ENCODE measurements around the gene CEP295NL.

The CEP295NL gene

GRCh38 chr17:78903101-78903779 is at the start of gene CEP295NL:
Gene CEP295NL, minus strand, starts transcription at chr17:78903201. Its CDS starts 1,373 bp downstream, at chr17:78901828.
- no peaks in the 10 kb centered on the region for H3K4me1 ChIP-seq
- no peak within 1 kb of the TSS for H3K4me2 ChIP-seq (ENCODE audit: low read length)
- no peak within 1 kb of the TSS for H3K27ac ChIP-seq
- H3K36me3 ChIP-seq (ENCODE audit: control insufficient read depth, insufficient read depth, low read length) = no peaks in the 10 kb centered on the region
- peaks cover 13% of the 10 kb centered on the region for H3K79me2 ChIP-seq
- TF ChIP-seq CTCF (IDR thresholded peaks at IDR 0.05) = no peak
- no peak within 1 kb of the TSS for H3K9ac ChIP-seq
- no peak within 1 kb of the TSS for H3K4me3 ChIP-seq (ENCODE audit: low read depth, low read length)
- no peaks in the 10 kb centered on the region for H3K9me3 ChIP-seq (ENCODE audit: control insufficient read depth, low read length)
- no peak within 1 kb of the TSS for H2AFZ ChIP-seq
- no peaks in the 10 kb centered on the region for H3K27me3 ChIP-seq (ENCODE audit: control insufficient read depth, insufficient read depth, low read length)

- Histone ChIP-seq H3K79me2 (no peaks in the 10 kb centered on the region), H3K27me3 (ENCODE audit: control insufficient read depth, insufficient read depth, low read length) (no peaks in the 10 kb centered on the region), H3K4me2 (ENCODE audit: low read length) (no peak overlapping the region), H3K9ac (no peak overlapping the region), H2AFZ (no peak overlapping the region), H3K4me1 (peaks cover 1% of the 10 kb centered on the region), H3K4me3 (ENCODE audit: low read depth, low read length) (no peak overlapping the region), H3K9me3 (ENCODE audit: control insufficient read depth, low read length) (no peaks in the 10 kb centered on the region), H3K27ac (no peak overlapping the region), H3K36me3 (ENCODE audit: control insufficient read depth, insufficient read depth, low read length) (no peaks in the 10 kb centered on the region)
- TF ChIP-seq CTCF (IDR thresholded peaks at IDR 0.05) = no peak
Observed at GRCh38 chr17:78952706-78953105, 49.7 kb upstream of the CEP295NL start.

- Histone ChIP-seq H3K4me2 (ENCODE audit: low read length) (no peak overlapping the region), H2AFZ (no peak overlapping the region), H3K4me3 (ENCODE audit: low read depth, low read length) (no peak overlapping the region), H3K9ac (no peak overlapping the region), H3K4me1 (peaks cover 3% of the 10 kb centered on the region), H3K36me3 (ENCODE audit: control insufficient read depth, insufficient read depth, low read length) (no peaks in the 10 kb centered on the region), H3K79me2 (no peaks in the 10 kb centered on the region), H3K27me3 (ENCODE audit: control insufficient read depth, insufficient read depth, low read length) (no peaks in the 10 kb centered on the region), H3K27ac (no peak overlapping the region), H3K9me3 (ENCODE audit: control insufficient read depth, low read length) (no peaks in the 10 kb centered on the region)
- no peak for TF ChIP-seq CTCF (IDR thresholded peaks at IDR 0.05)
Observed at GRCh38 chr17:78951967-78952551, 49.1 kb upstream of the CEP295NL start.

GRCh38 chr17:78950870-78951269 is 47.9 kb upstream of the CEP295NL start:
- Histone ChIP-seq H3K4me3 (ENCODE audit: low read depth, low read length) (no peak overlapping the region), H3K9me3 (ENCODE audit: control insufficient read depth, low read length) (no peaks in the 10 kb centered on the region), H3K79me2 (no peaks in the 10 kb centered on the region), H3K36me3 (ENCODE audit: control insufficient read depth, insufficient read depth, low read length) (no peaks in the 10 kb centered on the region), H3K9ac (no peak overlapping the region), H3K4me2 (ENCODE audit: low read length) (no peak overlapping the region), H3K27ac (no peak overlapping the region), H3K4me1 (peaks cover 3% of the 10 kb centered on the region), H3K27me3 (ENCODE audit: control insufficient read depth, insufficient read depth, low read length) (no peaks in the 10 kb centered on the region), H2AFZ (no peak overlapping the region)
- TF ChIP-seq CTCF (IDR thresholded peaks at IDR 0.05) = no peak

All from parathyroid adenoma (tissue), 2 donors.